B cell (primary cell): ENCODE data around the gene GPR173. TPM values are rescaled to one million over a fixed set of nuclear protein-coding genes. Genes with fewer than 3 reads are reported as not detected.

Experiments used
- ATAC-seq: fragments of 200-7000 bp; cut with Tn5 transposase; one replicate; pipeline ENCODE4 v1.10.0; 2021; ENCODE audit warnings: low read depth, mild to moderate bottlenecking, moderate number of reproducible peaks, moderate library complexity
- CTCF ChIA-PET: fragments of 350-600 bp; sonication (Branson Sonifier 250); formaldehyde crosslinking; loops from one replicate; lab custom pipeline; 2021; ENCODE audit warnings: antibody characterized with exemption, inconsistent platforms; lab: Charles Lee
- POLR2A ChIA-PET: fragments of 350-600 bp; sonication (Branson Sonifier 250); formaldehyde crosslinking; loops from one replicate; lab custom pipeline; 2021; ENCODE audit warnings: antibody characterized with exemption; lab: Charles Lee
- DNase-seq: peaks from one replicate; pipeline ENCODE4 v3.0.0; 2013
- H2AFZ ChIP-seq: 2 replicates; pipeline ENCODE4 v1.6.1; 2012; ENCODE audit warnings: mild to moderate bottlenecking, low read depth, low read length; ENCODE audit not compliant: insufficient read depth, poor library complexity, severe bottlenecking
- H3K27ac ChIP-seq, 2 donors: 1 replicate in 1 of 2; 2 replicates in 1 of 2; pipeline ENCODE4 v1.5.1; 2012 to 2013; ENCODE audit warnings: low read length in 2 of 2, mild to moderate bottlenecking in 2 of 2, moderate library complexity in 1 of 2
- H3K27me3 ChIP-seq, 4 experiments: fragments of 200-600 bp in 1 of 4; sonication (generic) in 1 of 4; replicated peaks in 1 of 4; 1 replicate in 2 of 4; 2 replicates in 2 of 4; pipeline versions ENCODE4 v1.6.1 to v1.7.0; 2013 to 2016; ENCODE audit warnings: low read length in 3 of 4, mild to moderate bottlenecking in 2 of 4, mixed read lengths in 1 of 4, moderate library complexity in 1 of 4; ENCODE audit not compliant: insufficient read depth in 4 of 4, control insufficient read depth in 3 of 4; ENCODE audit errors: control extremely low read depth in 1 of 4
- H3K36me3 ChIP-seq, 2 experiments: replicated peaks in 1 of 2; 1 replicate in 1 of 2; 2 replicates in 1 of 2; pipeline versions ENCODE4 v1.6.1 to v1.7.1; 2013; ENCODE audit warnings: low read length in 1 of 2; ENCODE audit not compliant: insufficient read depth in 2 of 2, control insufficient read depth in 1 of 2; ENCODE audit errors: control extremely low read depth in 1 of 2, extremely low read depth in 1 of 2
- H3K4me1 ChIP-seq, 2 donors: fragments of 200-600 bp in 1 of 2; sonication (generic) in 1 of 2; 1 replicate in 1 of 2; 2 replicates in 1 of 2; pipeline versions ENCODE4 v1.5.1 to v1.6.1; 2013 to 2017; ENCODE audit warnings: low read length in 2 of 2; ENCODE audit not compliant: control insufficient read depth in 2 of 2, insufficient read depth in 2 of 2
- H3K4me2 ChIP-seq: replicated peaks from 2 replicates; pipeline ENCODE3; 2012; ENCODE audit warnings: mild to moderate bottlenecking, low read depth, low read length; ENCODE audit not compliant: poor library complexity, severe bottlenecking
- H3K4me3 ChIP-seq, 5 experiments: fragments of 200-600 bp in 1 of 5; sonication (generic) in 1 of 5; 1 replicate in 3 of 5; 2 replicates in 2 of 5; pipeline versions ENCODE4 v1.5.1 to v1.7.0; 2011 to 2016; ENCODE audit warnings: low read length in 4 of 5, mild to moderate bottlenecking in 4 of 5, low read depth in 2 of 5, control low read depth in 1 of 5, moderate library complexity in 1 of 5; ENCODE audit not compliant: insufficient read depth in 1 of 5; ENCODE audit errors: control extremely low read depth in 1 of 5, extremely low read depth in 1 of 5
- H3K79me2 ChIP-seq: fragments of 200-600 bp; sonication (generic); one replicate; pipeline ENCODE4 v1.6.0; 2016; ENCODE audit warnings: low read length; ENCODE audit not compliant: control insufficient read depth, insufficient read depth
- H3K9ac ChIP-seq: fragments of 200-600 bp; sonication (generic); 2 replicates; pipeline ENCODE4 v1.6.1; 2017; ENCODE audit warnings: mild to moderate bottlenecking, low read length, moderate library complexity
- H3K9me3 ChIP-seq, 3 donors: one replicate each; pipeline versions ENCODE4 v1.6.1 to v1.7.1; 2013; ENCODE audit warnings: low read length in 2 of 3; ENCODE audit not compliant: control insufficient read depth in 2 of 3, insufficient read depth in 1 of 3; ENCODE audit errors: control extremely low read depth in 1 of 3
- H4K20me1 ChIP-seq: 2 replicates; pipeline ENCODE4 v1.6.0; 2012; ENCODE audit warnings: mild to moderate bottlenecking, low read length; ENCODE audit not compliant: insufficient read depth, control insufficient read depth, poor library complexity, severe bottlenecking
- H3K27ac Mint-ChIP-seq: one replicate; pipeline ENCODE4 v1.8.0; 2021; ENCODE audit warnings: mixed read lengths
- H3K27me3 Mint-ChIP-seq: one replicate; pipeline ENCODE4 v1.8.0; 2021; ENCODE audit warnings: mixed read lengths
- H3K4me1 Mint-ChIP-seq: one replicate; pipeline ENCODE4 v1.8.0; 2021; ENCODE audit warnings: mixed read lengths
- H3K4me3 Mint-ChIP-seq: one replicate; pipeline ENCODE4 v1.8.0; 2021; ENCODE audit warnings: mixed read lengths
- H3K9me3 Mint-ChIP-seq: one replicate; pipeline ENCODE4 v1.8.0; 2022; ENCODE audit warnings: mixed read lengths; ENCODE audit not compliant: insufficient read depth
- CTCF ChIP-seq: fragments of 200-600 bp; IDR thresholded peaks from one replicate; pipeline ENCODE4 v1.8.0; 2022; ENCODE audit warnings: antibody characterized with exemption, mild to moderate bottlenecking
- EZH2 ChIP-seq: IDR thresholded peaks from 2 replicates; pipeline ENCODE4 v1.6.1; 2012; ENCODE audit warnings: borderline replicate concordance, low read depth, mild to moderate bottlenecking, moderate library complexity, low read length; ENCODE audit not compliant: insufficient read depth, poor library complexity, severe bottlenecking
- WGBS: methylation state at CpG from one replicate; pipeline ENCODE4 v1.1.5; 2013; ENCODE audit warnings: missing lambda C conversion rate; ENCODE audit not compliant: insufficient coverage; 5-methylcytosine and 5-hydroxymethylcytosine counted together
- intact Hi-C: fragments of 100-400 bp; cut with micrococcal nuclease; formaldehyde crosslinking; loops from one replicate; pipeline ENCODE4 v1.10.0; 2022
- polyA plus RNA-seq: library from polyadenylated mRNA; depleted of rRNA; stranded (reverse); fragments of >200 nt; gene quantifications from 2 replicates; pipeline ENCODE4 v1.2.3, GENCODE V29; 2012
- total RNA-seq, 2 donors: library from RNA; stranded (reverse); fragments of 120-200 nt in 1 of 2; gene quantifications; 1 replicate in 1 of 2; 2 replicates in 1 of 2; pipeline versions ENCODE4 v1.2.3 to v1.2.4, GENCODE V29; 2013 to 2022

GPR173 gene
- total and polyA plus RNA-seq, 2 donors (not counting 1 experiment from before 2014, with no cell fraction given): 0.12 TPM; not detected in 1

DNA sequence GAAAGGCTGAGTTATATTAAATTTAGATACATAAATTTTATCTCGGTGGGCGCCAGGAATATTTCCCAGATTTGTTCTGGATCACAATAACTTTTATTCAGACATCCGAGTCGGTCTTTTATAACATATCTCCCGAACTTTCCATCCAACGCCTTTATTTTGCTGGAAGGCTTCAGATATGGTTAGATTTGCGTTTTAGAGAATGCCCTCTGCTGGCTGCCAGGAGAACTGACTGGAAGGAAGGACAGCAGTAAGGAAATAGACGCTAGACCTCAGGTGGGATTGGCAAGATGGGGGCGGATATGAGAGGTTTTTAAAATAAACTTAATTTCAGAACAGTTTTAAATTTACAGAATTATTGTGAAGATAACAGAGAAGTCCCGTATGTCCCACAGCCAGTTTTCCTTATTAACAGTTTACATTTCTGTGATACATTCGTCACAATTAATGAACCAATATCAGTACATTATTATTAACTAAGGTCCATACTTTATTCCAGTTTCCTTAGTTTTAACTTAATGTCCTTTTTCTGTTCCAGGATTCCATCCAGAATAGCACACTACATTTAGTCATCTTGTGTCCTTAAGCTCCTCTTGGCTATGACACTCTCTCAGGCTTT lies 40.7 kb downstream of the GPR173 start:
- intact Hi-C loops: loop anchor here (1.0 to 2.0 kb wide), 2 partner anchors 18 to 333 kb away; partner anchors contain the start of genes RIBC1 and SMC1A
- no peak for ATAC-seq

More for the DNA sequence above, 40.7 kb downstream of the GPR173 start:
- Histone ChIP-seq H3K36me3 (peaks cover 0 to 19% of the 10 kb centered on the region in 2 experiments), H3K9ac (peak overlapping the region; percentile 63), H3K79me2 (peaks cover under 1% of the 10 kb centered on the region), H3K27ac (peak overlapping the region; percentile 72 to 82), H3K4me2 (peak overlapping the region; percentile 76), H3K4me1 (peaks cover 0 to 17% of the 10 kb centered on the region in 2 donors), H4K20me1 (no peaks in the 10 kb centered on the region), H3K4me3 (peak overlapping the region; percentile 39 to 61 (median 59)), H3K27me3 (no peaks in the 10 kb centered on the region), H2AFZ (peak overlapping the region; percentile 55), H3K9me3 (no peaks in the 10 kb centered on the region)
- DNase-seq: peak; percentile 69
- Mint-ChIP-seq H3K4me3 (peak overlapping the region; percentile 92), H3K27me3 (no peaks in the 10 kb centered on the region), H3K4me1 (peaks cover 29% of the 10 kb centered on the region), H3K27ac (peak overlapping the region; percentile 94), H3K9me3 (no peaks in the 10 kb centered on the region)
- POLR2A ChIA-PET: no interaction called here
- no CpG with 5 or more reads among the region's 11 CpGs for WGBS
- no peak for TF ChIP-seq EZH2
- peak; percentile 78 for TF ChIP-seq CTCF
- CTCF ChIA-PET: interaction anchor here (0.9 to 5.8 kb wide), 4 partner anchors 11 to 136 kb away, joined by 3 to 39 read pairs (median 4); no protein-coding TSS in a partner anchor
